Measurements from ENCODE around the gene ARHGAP10.

- TF ChIP-seq, protein P1, sequence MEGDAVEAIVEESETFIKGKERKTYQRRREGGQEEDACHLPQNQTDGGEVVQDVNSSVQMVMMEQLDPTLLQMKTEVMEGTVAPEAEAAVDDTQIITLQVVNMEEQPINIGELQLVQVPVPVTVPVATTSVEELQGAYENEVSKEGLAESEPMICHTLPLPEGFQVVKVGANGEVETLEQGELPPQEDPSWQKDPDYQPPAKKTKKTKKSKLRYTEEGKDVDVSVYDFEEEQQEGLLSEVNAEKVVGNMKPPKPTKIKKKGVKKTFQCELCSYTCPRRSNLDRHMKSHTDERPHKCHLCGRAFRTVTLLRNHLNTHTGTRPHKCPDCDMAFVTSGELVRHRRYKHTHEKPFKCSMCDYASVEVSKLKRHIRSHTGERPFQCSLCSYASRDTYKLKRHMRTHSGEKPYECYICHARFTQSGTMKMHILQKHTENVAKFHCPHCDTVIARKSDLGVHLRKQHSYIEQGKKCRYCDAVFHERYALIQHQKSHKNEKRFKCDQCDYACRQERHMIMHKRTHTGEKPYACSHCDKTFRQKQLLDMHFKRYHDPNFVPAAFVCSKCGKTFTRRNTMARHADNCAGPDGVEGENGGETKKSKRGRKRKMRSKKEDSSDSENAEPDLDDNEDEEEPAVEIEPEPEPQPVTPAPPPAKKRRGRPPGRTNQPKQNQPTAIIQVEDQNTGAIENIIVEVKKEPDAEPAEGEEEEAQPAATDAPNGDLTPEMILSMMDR (IDR thresholded peaks at IDR 0.05) = no peak
- no peak for TF ChIP-seq POLR2A (IDR thresholded peaks at IDR 0.05)
Measured at GRCh38 chr4:148110169-148110568, 378.3 kb downstream of the ARHGAP10 start.

Data from esophagus squamous epithelium (tissue), 4 donors.